ACHN (cell line): Measurements from ENCODE around the gene NCAPD3.

Experiments used
- DNase-seq: peaks from one replicate; pipeline ENCODE4 v3.0.0-alpha.2; 2015
- in situ Hi-C: cut with HindIII; loops from 2 replicates; pipeline ENCODE4 v1.10.0; 2017; ENCODE audit warnings: low sequenced_read_pairs, low pct_ligation_motif_present, low pct_unique_long_range_greater_than_20kb

NCAPD3 gene, protein sequence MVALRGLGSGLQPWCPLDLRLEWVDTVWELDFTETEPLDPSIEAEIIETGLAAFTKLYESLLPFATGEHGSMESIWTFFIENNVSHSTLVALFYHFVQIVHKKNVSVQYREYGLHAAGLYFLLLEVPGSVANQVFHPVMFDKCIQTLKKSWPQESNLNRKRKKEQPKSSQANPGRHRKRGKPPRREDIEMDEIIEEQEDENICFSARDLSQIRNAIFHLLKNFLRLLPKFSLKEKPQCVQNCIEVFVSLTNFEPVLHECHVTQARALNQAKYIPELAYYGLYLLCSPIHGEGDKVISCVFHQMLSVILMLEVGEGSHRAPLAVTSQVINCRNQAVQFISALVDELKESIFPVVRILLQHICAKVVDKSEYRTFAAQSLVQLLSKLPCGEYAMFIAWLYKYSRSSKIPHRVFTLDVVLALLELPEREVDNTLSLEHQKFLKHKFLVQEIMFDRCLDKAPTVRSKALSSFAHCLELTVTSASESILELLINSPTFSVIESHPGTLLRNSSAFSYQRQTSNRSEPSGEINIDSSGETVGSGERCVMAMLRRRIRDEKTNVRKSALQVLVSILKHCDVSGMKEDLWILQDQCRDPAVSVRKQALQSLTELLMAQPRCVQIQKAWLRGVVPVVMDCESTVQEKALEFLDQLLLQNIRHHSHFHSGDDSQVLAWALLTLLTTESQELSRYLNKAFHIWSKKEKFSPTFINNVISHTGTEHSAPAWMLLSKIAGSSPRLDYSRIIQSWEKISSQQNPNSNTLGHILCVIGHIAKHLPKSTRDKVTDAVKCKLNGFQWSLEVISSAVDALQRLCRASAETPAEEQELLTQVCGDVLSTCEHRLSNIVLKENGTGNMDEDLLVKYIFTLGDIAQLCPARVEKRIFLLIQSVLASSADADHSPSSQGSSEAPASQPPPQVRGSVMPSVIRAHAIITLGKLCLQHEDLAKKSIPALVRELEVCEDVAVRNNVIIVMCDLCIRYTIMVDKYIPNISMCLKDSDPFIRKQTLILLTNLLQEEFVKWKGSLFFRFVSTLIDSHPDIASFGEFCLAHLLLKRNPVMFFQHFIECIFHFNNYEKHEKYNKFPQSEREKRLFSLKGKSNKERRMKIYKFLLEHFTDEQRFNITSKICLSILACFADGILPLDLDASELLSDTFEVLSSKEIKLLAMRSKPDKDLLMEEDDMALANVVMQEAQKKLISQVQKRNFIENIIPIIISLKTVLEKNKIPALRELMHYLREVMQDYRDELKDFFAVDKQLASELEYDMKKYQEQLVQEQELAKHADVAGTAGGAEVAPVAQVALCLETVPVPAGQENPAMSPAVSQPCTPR (N-terminal part only)

DNA sequence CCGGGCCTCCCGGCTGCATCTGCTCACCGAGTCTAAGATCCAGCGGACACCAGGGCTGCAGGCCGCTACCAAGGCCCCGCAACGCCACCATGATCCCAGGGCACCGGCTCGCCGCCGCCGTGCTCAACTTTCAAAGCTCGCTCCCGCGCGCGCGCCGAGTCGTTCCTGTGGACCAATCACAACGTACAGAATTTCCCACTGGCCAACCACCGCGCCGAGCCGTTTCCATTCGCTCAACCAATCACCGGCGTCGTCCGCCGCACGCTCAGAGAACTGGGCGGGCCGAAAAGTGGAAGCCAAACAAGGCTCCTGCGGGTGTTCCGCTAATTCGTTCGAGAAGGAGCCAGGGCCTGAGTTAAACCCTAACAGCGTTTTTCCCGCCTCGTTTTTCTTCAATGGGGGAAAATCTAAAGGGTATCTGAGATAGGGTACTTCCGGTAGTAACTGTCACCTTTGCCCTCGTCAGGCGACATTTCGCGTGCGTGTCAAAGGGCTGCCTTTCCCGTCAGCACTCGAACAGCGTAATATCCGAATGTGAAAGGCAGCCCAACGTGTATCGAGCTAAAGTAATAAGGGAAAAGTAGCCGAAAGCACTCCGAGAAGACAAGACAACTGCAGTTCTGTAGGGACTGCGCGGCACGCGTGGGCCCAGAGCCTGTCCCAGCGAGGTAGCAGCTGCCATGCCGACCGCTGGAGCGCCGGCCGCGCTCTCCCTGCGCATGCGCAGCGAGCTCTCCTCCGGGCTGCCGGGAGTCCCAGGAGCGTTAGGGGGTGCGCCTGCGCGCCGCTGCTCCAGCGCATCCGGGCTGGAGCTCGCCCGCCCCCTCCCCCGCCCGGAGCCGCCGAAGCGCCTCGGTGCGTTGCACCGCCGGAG, at the start of gene NCAPD3, which contains the start of gene VPS26B:
TSS of gene NCAPD3 (minus strand) at position 132 of the 874 bp plus-strand sequence. CDS start at position 91, 41 bp downstream.
TSS of gene VPS26B (plus strand) at position 836 of the 874 bp plus-strand sequence. CDS start 452 bp downstream, outside the sequence.
- in situ Hi-C loops, result no loop called here
- peak; percentile 95 for DNase-seq

DNA sequence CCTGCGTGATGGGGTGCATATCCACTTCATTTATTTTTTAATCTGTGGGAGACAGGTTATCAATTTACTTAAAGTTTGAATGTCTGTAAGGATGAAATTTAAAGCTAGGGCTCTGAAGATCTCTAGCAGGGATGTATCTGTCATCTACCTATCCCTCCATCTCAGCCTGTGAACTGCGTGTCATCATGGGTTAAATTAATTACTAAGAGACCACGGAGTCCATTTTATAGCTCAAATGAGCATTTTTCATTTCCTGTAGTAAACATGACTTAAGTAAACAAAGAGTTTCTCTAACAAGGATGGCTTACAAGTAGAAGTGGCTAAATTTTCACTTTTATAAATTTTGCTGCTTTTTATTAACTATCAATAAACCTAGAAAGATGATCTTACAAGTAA, 49.5 kb upstream of the NCAPD3 start:
- DNase-seq, result no peak
- in situ Hi-C loops, result no loop called here

DNA sequence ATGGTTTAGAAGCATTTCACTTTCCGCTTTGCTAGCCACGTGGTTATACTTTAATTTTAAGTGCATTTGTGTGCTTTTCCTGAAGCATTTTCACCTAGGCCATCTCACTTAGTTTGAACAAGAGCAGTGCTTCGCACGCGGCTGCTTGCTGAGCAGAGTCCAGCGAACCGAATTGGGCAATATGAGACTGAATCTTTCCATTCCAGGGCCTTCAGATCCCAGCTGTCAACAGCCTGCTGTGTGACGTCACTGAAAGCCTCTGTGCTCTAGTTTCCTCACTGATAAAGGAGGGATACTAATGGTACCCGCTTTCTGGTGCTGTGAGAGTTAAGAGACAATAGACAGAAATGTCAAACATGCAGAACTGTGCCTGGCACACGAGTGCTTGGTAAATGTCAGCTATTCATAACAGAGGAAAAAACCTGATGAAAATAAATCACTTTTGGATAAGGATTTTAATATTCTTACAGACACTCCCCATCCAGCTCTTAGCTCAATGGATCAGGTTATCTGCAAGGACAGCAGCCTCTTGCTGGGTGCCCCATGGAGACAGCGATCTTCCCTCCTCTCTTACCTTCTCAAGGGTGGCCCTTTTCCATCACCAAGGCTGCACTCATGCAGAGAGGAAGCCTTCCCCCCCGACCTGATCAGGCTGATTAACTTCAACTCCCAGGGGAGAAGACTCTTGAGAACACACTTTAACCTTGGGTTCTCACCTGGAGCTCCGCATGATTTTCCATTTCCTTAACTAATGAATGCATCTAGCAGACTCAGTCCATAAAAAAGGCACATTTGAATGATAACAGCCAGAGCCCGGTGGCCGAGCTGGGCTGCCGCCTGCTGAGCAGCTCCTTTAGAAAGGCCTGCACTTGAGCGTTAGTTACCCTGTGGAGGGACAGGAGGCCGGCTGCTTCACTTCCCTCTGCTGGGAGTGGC, 48.9 kb upstream of the NCAPD3 start:
- DNase-seq, result no peak

DNA sequence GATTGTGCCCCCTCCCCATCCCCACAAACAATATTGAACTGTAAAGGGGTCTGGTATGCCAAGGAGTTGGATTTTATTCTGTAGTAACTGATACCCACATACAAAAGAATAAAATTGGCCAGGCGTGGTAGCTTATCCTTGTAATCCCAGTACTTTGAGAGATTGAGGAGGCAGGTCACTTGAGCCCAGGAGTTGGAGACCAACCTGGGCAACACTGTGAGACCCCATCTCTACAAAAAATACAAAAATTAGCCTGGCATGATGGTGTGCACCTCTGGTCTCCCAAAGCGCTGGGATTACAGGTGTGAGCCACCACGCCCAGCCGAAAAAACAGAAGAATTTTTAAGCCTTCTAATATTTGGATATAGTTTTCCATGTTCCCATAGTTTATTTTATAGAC, 48.2 kb upstream of the NCAPD3 start:
- no peak for DNase-seq
- in situ Hi-C loops, result no loop called here

More for the DNA sequence above, 48.9 kb upstream of the NCAPD3 start:
- in situ Hi-C loops, result no loop called here

DNA sequence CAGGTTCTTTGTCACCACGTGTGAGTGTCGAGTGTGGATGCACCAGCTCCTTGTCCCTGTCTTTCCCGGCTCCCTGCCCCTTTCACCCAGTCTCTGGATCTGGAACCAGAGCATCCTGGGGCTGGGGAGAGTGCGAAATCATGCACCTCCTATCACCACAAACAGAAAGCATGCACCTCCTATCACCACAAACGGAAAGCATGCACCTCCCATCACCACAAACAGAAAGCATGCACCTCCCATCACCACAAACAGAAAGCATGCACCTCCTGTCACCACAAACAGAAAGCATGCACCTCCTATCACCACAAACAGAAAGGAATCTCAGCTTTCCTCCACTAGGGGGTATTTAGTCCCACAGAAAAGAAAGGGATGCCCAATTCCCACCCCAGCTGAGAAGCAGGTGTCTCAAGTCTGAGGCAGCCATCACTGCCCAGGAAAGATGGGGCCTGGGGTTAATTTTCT, 46.5 kb upstream of the NCAPD3 start:
- in situ Hi-C loops, result no loop called here
- DNase-seq, result no peak

DNA sequence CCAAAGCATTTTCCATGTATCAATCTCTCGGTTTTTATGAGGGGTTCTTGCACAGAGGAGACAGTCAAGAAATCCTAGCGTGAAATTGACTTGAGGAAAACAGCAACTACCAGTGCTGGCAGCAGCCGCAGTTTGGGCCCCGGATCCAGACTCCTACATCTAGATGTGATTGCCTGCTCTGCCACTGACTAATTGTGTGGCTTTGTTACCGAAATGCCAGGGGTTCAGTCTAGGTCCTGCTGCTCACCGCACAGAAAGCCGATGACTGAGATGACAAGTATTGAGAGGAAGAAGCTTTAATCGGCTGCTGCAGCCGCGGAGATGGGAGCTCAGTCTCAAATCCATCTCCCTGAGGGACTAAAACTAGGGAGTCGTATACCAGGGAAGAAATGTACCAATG, 44.2 kb upstream of the NCAPD3 start:
- in situ Hi-C loops, result no loop called here
- DNase-seq, result no peak

DNA sequence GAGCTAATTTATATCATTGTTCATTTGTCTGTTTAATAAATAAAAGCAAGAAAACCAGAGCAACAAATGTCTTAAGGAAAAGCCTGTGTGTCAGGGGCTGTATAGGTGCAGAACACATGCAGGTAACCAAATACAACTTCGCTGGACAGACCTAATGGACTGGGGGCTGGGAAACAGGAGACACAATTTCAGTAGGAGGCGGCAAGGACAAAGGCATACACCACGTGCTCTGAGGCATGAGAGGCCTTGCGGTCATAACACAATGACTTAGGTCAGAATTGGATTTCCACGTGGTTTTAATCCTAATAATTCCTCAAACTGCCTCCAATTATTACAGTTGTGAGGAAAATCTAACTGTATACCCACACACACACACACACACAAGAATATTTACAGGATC, 43.7 kb upstream of the NCAPD3 start:
- in situ Hi-C loops, result no loop called here
- DNase-seq, result no peak

DNA sequence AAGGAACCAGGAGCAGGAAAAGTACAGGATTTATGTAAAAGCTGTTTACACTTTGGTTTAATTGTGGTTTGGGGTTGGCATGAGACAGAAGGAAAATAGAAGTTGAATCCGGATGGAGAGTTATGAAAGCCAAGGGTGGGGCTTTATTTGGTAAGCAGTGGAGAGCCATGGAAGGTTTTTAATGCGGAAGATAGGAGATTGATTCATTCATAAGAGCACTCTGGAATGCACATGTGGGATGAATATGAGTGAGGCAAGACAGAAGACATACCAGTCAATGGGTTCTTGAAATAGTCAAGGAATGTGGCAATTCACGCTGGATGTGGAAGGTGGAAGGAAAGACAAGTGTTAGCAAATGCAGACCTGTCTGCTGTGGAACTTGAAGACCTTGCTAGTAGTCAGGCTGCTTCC, 43.1 kb upstream of the NCAPD3 start:
- DNase-seq, result no peak
- in situ Hi-C loops, result no loop called here

DNA sequence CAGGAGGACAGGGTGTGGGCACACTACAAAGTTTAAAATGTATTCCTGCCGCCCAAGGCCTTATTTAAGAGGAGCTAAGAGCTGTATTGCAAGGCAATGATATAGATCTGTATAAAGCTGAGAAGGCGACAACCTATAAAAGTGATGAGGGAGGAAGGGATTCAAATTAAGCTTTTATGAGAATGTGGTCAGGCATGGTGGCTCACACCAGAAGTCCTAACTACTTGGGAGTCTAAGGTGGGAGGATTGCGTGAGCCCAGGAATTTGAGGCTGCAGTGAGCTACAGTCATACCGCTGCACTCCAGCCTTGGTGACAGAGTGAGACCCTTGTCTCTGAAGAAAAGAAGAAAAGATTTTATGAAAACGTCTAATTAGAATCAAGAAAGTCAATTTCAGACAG, 42.7 kb upstream of the NCAPD3 start:
- in situ Hi-C loops, result no loop called here
- DNase-seq, result no peak

DNA sequence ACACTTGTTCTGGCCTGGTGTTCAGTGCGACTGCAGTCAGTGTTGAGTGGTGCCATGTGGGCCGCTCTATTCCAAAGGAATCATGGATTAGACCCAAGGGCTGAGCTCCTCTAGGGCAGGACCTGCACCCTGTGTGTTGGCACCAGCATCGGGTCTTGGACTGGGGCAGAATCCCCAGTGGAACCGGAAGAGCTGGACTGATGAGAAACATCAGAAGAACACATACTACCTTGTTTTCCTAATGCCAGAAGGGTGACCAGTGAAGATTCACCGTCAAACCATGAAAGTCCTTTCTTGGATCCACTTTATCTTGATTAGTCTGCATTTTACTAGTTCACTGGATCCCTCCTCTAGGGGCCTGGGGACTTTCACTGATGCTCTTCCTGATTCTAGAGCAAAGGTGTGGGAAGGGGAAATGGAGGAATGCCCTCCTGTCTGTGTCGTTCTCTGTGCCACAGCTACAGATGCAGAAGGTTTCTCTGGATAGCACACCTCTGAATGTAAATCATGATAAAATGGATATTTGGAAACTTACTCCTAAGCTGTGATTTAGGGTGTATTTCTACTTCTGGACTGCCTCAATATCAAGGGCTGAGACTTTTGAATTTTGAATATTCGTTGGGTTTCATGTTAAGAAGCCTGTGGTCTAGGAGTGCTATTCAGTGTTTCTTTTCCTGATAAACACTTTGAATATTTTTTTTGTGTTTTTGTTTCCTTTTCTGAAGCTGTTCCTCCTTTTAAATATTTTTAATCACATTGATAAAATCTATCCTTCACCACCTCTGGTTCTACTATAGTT, 41.4 kb upstream of the NCAPD3 start:
- no peak for DNase-seq
- in situ Hi-C loops, result no loop called here

DNA sequence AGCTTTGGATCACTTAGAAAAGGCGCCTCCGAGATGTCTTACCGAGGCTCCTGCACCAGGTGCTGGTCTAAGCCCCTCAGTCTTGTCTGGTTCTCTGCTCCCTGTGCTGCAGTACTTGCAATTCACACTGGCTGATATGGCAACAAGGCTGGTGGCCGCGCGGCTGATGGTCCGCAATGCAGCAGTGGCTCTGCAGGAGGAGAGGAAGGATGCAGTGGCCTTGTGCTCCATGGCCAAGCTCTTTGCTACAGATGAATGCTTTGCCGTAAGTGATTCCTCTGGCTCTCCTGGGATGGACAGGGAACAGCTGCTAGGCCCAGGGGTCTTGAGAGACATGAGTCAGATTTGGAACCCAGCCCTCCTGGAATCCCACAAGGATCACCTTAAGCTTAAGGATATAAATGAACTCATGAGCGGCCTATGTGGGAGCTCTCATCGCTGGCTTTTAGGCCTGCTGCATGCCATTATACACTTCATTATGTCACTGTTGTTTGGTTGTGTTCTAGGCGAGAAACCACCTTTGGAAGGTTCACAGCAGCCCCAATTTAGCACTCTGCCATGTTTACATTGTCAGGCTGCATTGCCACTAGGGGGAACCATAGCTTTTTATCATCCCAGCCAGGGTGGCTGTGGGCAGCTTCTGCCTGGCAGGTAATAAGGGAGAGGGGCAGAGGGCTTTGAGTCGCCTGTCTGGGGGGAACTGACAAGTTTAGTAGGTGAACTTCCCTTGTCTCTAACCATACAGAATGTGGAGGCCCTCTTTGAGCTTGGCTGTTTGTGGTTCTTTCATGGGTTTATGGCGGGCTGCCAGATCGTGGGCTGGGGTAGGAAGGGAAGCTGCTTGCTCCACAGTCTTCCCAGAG, 38.1 kb upstream of the NCAPD3 start:
- peak; percentile 25 for DNase-seq
- in situ Hi-C loops, result no loop called here

DNA sequence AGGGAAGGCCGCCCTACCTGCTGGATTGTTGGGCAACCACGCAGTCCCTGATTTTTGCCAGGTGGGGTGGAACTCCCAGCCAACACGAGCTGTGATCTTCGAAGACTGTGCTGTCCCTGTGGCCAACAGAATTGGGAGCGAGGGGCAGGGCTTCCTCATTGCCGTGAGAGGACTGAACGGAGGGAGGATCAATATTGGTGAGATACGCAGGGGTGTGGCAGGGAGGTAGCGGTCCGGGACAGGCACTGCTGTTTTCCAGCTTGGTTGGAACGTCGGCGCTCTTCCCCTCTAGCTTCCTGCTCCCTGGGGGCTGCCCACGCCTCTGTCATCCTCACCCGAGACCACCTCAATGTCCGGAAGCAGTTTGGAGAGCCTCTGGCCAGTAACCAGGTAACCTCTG, 37.2 kb upstream of the NCAPD3 start:
- in situ Hi-C loops, result no loop called here
- DNase-seq, result no peak

DNA sequence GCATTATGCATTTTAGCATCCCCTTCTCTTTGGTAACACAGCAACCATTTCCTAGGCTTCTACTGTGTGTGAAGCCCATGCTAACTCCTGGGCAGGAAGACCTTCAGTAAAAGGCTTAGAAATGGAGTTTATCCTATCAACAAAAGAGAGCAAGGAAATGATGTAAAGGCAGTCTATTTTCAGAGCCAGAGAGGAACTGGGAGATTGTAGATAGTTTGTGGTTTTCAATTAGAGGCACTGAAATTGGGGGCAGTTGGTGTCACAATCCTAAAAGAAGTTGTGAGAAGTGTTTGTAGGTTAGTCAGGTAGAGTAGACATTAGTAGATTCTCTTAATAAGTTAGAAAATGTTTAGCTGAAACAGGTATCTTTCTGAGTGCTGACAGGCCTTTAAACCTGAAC, 36.7 kb upstream of the NCAPD3 start:
- in situ Hi-C loops, result no loop called here
- no peak for DNase-seq

DNA sequence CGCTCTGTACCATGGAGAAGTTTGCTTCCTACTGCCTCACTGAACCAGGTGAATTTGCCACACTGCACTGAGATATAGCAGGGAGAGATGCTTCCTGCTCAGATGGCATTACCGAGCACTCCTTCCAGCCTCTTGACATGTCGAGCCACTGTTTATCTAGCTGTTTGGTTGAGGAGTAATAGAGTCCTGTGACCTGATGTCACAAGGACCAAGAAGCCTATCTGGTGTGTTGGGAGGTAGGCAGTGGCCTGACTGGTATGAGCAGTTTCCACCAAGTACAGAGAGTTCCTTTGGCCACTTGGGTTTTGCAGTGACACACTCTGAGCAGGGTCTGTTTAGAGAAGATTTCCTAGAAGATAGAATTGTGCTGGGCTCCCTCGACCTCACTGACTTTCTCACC, 34.8 kb upstream of the NCAPD3 start:
- in situ Hi-C loops, result no loop called here
- no peak for DNase-seq

DNA sequence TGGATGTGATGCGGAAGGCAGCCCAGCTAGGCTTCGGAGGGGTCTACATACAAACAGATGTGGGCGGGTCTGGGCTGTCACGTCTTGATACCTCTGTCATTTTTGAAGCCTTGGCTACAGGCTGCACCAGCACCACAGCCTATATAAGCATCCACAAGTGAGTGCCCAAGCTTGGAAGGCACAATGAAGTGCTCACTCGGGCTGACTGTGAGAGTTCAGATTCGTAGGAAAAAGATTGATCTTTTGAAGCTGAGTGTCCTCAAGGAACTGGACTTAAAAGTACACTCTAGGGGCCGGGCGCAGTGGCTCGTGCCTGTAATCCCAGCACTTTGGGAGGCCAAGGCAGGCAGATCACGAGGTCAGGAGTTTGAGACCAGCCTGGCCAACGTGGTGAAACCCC, 33.3 kb upstream of the NCAPD3 start:
- DNase-seq, result no peak
- in situ Hi-C loops, result no loop called here
